ELR (cell line): ENCODE measurements around the gene CEACAM4.
"Not testable (repeated sequence)": the region's sequence is repeated elsewhere in the genome, so short reads cannot be mapped to it uniquely, and the experiment has no call there.

Experiments
- DNase-seq: peaks from one replicate; pipeline ENCODE4 v3.0.0-alpha.2; 2015; ENCODE audit warnings: low read depth

The CEACAM4 gene

DNA sequence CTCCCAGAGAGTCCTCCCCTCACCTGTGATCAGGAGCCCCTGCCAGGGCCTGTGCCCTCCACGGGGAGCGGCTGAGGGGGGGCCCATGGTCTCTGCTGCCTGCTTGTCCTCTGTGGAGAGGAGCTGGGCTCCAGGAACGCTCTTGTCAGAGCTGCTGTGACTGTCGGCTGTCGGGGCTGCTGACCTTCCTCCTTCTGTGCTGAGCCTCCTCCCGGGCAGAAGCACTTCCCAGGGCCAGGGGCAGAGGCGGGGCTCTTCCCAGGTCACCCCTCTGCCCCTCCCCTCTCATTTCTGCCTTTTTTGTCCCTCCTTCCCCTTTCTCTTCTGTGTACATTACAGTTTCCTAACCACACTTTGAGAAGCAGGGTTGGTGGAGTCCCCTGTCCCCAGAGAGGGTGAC lies at the start of gene CEACAM4:
TSS of gene CEACAM4 (minus strand) at position 198 of the 400 bp plus-strand sequence. CDS start at position 87, 111 bp downstream.
- DNase-seq, result no peak

DNA sequence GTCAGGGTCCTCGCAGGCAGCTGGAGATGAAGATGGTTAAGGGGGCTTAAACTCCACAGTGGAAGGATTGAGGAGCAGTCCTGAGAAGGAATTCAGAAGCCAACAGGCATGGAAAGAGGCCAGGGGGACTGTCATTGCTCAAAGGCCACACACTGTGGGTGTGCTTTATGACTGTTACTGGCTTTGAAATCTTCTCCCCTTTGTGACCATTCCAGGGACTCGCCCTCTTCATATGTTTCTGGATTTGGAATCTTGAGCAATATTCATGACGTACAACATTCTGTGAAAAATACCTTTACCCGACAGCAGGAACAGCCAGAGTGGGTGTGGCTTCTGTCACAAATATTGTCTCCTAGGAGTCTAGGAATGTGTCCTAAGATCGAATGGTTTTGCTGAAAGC lies 44.6 kb upstream of the CEACAM4 start:
- no peak for DNase-seq

DNA sequence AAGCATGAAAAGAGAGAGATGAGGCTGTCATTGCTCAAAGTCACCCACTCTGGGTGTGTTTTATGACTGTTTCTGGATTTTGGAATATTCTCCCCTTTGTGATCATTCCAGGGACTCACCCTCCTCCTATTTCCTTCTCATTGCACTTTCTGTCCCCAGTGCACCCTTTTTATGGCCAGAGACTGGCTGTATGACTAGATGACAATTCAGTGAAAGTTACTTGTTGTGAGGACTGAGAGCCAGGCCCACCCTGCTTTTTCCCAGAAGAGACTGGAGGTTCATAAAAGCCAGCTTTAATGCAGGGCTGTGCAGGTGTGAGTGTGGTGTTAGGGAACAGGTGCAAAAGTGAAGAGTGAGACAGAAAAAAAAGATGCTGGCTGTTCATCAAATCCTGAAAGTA lies 43.9 kb upstream of the CEACAM4 start:
- no peak for DNase-seq

DNA sequence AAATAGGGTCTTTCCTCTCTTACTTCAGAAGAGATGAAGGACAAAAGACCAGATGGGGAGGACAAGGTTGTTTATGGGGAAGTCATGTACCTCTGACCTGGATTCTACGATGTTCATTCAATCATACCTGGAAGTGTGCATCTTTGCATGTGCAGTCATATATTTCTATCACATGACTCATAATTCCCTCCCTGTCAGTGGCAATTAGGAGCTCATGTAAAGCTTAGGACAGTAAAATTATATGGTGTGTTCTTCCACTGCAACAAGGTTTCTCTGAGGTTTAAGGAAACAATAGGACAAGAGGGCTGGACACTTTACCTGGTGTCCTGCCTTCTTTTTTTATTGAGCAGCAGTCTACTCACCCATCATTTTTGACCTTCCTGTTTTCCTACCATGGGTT lies 41.4 kb upstream of the CEACAM4 start:
- no peak for DNase-seq

DNA sequence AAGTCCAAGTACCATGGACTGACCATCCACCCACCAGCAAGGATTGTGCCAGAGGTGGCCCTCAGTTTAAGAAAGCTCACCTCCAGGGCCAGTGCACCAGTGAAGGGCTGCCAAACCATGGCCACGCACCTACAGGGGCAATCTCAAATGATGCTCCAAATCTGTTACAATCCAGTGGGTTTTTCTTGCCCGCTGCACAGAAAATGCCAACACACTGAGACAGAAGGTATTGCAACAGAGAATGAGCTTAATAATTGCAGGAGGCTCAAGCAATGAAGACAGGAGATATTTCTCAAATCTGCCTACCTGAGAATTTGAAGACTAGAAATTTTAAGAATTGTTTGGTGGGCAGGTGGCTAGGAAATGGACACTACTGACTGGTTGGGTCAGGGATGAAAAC lies 39.2 kb upstream of the CEACAM4 start:
- no peak for DNase-seq

DNA sequence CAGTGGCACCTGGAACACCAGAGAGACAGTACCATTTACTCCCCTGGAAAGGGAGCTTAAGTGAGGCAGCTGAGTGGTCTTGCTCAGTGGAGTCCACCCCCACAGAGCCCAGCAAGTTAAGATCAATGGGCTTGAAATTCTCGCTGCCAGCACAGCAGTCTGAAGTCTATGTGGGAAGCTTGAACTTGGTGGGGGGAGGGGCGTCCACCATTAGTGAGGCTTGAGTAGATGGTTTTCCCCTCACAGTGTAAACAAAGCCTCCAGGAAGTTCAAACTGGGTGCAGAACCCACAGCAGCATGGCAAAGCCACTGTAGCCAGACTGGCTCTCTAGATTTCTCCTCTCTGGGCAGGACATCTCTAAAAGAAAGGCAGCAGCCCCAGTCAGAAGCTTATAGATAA lies 30.3 kb upstream of the CEACAM4 start:
- no peak for DNase-seq

DNA sequence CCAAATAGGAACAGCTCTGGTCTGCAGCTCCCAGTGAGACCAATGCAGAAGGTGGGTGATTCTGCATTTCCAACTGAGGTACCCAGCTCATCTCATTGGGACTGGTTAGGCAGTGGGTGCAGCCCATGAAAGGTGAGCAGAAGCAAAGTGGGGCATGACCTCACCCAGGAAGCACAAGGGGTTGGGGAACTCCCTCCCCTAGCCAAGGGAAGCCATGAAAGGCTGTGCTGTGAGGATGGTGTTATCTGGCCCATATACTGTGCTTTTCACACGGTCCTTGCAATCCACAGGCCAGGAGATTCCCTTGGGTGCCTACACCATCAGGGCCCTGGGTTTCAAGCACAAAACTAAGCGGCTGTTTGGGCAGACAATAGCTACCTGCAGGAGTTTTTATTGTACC lies 29.9 kb upstream of the CEACAM4 start:
- not testable (repeated sequence) for DNase-seq

DNA sequence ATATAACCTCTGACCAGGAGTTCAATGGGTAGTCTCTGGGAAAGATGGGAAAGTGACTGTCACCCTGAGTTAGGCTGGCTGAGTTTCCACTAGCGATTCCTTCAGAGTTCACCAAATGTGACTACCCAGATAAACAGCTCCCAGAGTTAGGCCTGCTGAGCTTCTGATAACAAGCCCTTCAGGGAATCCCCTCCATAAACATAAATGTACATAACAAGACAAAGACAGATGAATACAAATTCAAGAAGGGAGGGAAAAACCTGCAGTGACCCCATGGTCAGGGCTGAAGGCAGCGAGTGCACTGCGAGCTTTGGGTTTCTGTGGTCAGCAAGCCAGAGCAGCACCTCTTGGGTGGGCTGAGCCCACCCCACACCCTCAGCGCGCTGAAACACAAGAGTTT lies 25.4 kb upstream of the CEACAM4 start:
- DNase-seq, result no peak

DNA sequence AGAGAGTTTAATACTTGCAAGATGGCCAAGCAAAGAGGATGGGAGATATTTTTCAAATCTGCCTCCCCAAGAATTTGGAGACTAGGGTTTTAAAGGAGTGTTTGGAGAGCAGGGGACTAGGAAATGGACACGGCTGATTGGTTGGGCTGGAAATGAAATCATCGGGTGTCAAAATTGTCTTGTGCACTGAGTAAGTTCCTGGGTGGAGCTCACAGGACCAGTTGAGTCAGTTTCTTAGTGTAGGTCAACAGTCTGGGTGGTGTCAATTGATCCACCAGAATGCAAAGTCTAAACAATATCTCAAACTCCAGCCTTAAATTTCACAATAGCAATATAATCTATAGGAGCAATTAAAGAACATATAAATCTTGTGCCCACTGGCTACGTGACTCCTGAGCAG lies 23.0 kb upstream of the CEACAM4 start:
- DNase-seq, result no peak

DNA sequence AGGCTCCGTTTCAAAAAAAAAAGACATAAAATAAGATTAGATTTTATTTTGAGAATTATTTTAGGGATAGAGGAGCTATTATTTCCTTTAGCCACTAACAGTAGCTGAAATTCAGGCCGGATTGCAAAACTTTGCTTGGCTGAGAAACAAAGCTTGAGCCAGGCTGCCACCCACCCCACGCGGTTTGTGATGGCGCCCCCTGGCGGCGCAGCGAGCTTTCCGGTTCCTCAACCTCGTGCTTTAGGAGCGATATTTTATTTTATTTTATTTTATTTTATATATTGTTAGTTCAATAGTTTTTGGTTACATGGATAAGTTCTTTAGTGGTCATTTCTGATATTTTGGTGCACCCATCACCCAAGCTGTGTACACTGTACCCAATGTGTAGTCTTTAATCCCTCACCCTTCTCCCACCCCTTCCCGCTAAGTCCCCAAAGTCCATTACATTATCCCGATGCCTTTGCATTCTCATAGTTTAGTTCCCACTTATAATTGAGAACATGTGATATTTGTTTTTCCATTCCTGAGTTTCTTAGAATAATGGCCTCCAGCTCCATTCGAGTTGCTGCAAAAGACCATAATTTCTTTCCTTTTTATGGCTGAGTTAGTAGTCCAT lies 19.8 kb upstream of the CEACAM4 start:
- DNase-seq, result peak; percentile 27

DNA sequence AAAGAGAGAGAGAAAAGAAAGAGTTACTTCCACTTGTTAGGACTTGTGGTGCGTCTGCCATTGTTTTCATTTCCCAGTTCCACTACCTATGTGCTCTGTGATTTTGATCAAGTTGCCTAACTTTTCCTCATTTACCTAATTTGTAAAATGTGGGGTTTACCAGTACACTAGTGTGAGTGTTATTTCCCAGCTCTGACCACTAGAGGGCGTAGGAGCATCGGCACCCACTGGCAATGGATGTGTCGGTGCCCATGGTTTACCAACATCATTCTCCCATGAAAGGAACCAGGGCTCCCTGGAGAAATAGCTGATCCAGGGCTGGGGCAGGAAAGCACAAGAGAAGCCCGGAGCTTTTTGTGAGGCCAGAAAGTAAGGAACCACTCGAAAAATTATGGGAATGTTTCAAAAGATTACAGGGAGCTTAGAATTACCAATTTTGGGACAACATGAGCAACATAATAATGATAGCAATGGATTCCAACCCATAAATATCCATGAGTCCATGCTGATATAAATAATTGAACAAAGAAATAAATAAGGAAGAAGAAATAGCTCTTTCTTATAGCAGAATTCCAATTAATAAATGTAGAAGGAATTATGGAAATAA lies 15.1 kb upstream of the CEACAM4 start:
- DNase-seq, result peak; percentile 62

DNA sequence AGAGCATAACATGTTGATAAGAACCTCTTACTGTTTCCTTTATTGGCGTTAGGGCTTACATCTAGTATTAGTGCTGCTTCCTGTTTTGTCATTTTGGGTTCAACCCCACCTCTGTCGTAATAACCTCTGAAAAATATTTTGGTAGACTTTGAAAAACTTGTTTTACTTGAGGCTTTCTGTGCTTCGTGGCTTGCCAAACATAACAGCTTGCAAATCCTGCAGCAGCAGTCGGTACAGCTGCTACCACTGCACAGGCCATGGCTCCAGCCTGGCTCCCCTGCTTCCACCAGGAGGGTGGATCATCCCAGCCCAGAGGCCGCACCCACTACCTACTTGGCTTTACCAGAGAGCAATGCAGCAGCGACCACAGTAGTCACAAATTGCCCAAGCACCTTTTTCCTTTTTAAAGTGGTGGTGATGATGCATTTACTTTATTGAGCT lies 11.8 kb upstream of the CEACAM4 start:
- DNase-seq, result no peak

DNA sequence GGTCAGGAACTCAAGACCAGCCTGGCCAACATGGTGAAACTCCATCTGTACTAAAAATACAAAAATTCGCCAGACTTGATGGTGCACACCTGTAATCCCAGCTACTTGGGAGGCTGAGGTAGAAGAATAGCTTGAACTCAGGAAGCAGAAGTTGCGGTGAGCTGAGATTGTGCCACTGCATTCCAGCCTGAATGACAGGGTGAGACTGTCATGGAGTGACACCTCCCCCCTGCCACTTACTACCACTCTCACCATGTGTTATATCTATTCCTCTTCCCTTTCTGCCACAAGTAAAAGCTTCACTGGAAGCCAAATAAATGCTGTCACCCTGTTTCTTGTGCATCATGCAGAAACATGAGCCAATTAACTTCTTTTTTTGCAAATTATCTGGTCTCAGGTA lies 10.6 kb upstream of the CEACAM4 start:
- no peak for DNase-seq

DNA sequence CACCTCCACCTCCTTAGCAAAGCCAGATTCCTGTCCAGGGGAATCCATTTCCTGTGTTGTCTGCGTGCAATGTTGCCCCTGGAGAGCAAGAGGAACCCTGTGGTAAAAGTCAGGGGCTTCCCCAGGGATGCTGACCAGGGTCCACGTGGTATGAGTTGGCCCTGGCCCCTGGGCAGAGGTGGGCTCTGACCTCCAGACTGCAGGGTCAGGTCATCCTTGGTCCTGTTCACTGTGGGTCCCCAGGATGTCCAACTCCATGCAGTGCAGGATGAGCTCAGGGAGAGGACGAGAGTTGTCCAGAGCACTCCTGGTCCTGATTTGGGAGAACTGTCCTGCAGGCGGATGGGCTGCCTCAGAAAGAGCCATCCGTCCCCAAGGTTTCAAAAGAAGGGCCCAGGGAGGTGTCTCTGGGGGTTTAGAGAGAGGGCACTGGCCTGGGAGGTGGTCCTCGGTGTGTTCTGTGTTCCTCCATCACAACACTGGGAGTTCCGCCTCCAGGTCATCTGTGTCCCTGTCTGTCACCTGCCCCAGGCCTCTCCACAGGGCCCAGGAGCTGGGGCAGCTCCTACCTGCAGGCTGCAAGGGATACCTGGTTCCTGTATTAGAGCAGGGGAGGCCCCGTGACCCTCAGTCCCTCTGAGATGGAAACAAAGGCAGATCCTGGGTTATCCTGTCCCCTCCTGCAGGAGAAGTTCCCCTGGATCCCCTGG lies 1.2 kb upstream of the CEACAM4 start:
- DNase-seq, result no peak

DNA sequence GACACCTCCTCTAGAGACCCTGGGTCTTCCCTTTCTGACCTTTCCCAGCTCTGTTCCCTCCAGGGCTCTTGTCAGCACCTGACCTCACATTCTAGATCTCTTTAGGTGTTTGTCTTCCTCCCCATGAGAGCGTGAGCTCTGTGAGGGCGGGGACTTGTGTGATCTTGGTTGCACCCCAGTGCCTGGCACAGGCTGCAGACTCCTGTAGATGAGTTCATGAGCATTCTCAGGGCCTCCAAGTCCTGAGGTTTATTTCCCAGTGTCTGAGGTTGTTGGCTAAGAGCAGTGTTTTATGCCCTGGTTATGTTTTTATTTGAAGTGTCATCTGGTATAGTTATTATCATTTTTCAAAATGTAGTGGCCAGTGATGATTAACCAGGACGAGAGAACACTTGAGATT lies 596 bp downstream of the CEACAM4 start:
- no peak for DNase-seq

DNA sequence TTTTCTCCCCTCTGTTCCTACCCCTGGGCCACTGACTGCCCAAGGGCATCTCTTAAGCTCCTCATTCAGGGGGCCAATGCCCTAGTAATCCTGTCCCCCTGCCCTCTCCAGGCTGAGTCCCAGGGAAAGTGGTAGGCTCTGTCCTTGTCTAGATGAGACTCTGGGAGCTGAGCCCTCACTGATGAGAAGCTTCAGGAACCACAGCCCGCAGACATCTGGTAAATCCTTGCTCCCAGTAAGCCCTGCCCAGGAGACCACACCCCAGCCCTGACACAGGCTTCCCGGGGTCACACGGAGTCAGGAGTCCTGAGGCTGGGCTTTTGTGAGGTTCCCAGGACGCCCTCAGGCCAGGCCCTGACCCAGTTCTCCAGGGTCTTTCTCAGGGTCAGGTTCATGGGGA lies 1.9 kb downstream of the CEACAM4 start:
- DNase-seq, result no peak

DNA sequence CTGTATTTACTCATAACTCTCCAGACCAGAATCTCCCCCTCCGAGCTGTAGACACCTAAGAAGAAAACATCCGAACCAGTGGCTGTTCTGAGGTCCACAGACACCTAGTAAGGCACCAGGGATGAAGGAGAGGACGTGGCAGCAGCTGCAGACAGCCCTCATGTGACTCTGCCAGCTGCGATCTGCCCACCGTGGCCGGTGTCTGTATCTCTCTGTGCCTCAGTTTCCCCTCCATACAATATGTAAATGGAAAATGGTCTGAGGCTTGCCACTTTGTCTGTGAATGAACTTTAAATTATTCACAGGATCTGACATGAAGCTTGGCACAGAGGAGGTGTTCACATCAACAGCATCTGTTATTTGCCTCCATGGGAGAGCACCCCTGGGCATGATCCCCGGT lies 2.4 kb downstream of the CEACAM4 start:
- no peak for DNase-seq

DNA sequence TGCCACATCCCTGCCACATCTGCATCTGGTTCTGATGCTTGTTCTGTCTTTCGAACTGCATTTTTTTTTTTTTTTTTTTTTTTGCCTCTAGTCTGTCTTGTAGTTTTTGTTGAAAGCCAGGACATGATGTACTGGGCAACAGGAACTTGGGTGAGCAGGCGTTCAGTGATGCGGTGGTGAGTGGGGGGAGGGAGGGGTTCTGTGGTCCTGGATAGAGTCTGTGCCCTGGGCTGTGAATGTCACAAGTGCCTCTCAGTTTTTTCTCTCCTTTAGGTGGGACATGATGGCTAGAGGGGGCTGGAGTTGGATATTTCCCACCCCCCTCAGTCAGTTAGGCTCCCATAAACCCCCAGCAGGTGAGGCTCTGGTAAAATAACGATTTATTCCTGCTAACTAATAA lies 3.5 kb downstream of the CEACAM4 start:
- no peak for DNase-seq

DNA sequence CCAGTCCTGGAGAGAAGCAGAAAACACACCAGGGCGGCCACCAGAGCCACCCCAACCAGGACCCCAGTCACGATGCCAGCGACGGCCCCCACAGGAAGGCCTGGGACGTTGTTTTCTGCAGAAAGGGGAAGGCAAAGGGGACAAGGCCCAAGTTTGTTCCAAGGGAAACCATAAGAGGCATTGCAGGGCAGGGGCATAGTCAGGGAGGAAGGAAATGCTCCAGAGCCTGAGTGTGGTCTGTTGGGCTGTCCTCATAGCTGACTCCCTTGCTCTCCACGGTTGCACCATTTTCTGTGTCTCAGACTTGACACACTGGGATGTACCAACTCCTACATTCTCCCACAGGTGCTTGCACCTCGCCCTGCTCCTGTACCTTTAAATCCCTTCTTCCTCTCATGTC lies 5.2 kb downstream of the CEACAM4 start:
- no peak for DNase-seq

DNA sequence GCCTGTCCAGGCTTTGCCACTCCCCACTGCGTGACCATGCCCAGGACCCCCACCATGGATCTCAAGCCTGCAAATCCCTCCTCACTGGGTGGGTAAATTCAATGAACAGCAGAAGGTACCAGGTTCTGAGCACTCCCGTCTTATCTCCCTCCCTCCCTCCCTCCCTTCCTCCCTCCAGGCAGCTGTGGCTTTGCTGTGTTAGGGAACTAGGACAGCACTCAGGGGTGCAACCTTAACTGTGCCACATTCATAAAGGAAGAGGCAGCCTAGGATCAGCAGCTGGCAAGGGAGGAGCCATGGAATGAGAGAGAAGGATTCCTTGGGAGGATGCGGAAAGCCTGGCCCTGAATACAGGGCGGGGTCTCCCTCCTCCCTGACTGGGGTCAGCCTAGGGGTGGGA lies 5.6 kb downstream of the CEACAM4 start:
- DNase-seq, result no peak

DNA sequence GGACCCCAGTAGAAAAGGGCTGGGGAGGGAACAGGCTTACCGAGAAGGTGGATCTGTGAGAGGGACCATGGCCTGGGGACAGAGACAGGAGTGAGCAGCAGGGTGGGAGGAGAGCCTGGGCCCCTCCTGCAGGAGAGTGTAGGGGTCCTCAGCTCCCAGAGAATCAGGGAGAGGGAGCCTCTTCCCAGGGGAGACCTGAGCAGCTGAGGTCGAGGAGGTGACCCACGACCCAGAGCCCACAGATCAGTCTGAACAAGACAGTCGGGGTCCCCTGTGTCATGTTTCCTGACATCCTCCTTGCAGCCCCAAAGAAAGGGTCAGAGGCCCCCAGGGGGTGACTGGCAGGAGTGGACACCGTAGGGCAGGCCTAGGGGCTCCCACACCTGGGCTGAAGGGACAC lies 6.7 kb downstream of the CEACAM4 start:
- no peak for DNase-seq

DNA sequence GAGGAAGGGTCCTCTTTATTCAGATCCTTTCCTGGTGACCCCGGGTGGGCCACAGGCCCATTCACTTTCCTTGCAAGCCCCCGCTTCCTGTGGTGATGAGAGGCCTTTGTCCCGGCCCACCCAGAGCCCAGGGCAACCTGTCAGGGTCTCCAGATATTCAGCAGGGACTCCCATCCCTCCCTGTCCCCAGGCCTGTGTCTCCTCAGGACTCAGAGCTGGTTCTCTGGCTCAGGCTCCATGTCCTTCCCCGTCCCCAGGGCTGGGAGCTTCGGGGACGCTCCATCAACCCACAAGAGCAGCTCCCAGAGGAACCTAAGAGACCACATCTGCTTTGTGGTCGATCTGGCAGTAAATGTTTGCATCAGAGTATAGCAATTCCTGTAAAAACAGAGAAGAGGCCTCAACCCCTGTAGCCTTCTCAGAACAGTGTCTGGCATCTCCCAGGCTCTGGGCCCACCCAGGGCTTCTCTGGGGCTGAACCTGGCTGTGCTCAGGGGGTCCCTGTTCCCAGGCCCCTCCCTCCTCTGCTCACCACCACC lies 7.8 kb downstream of the CEACAM4 start:
- no peak for DNase-seq
